RWPE2 (cell line): Measurements from ENCODE around the gene SP9.

ENCODE experiments used
- ATAC-seq: fragments of 200-7000 bp; cut with Tn5 transposase; 3 replicates; pipeline ENCODE4 v1.9.1; 2021; ENCODE audit warnings: low read depth
- DNase-seq: peaks from one replicate; pipeline ENCODE4 v3.0.0-alpha.2; 2020; ENCODE audit warnings: low spot score
- H3K27ac ChIP-seq: fragments of 450-650 bp; 2 replicates; pipeline ENCODE4 v1.5.1; 2017; ENCODE audit warnings: mild to moderate bottlenecking; ENCODE audit not compliant: poor library complexity, severe bottlenecking
- H3K27me3 ChIP-seq: fragments of 250-450 bp; sonication (Bioruptor Pico); 2 replicates; pipeline ENCODE4 v1.5.1; 2021; ENCODE audit warnings: mild to moderate bottlenecking, moderate library complexity; ENCODE audit not compliant: insufficient read depth, poor library complexity, severe bottlenecking
- H3K36me3 ChIP-seq: fragments of 250-450 bp; sonication (Bioruptor Pico); 2 replicates; pipeline ENCODE4 v1.5.1; 2020; ENCODE audit warnings: low read depth, mild to moderate bottlenecking, moderate library complexity
- H3K4me1 ChIP-seq: fragments of 250-450 bp; sonication (Bioruptor Pico); 2 replicates; pipeline ENCODE4 v1.5.1; 2021; ENCODE audit warnings: mild to moderate bottlenecking, moderate library complexity; ENCODE audit not compliant: insufficient read depth, poor library complexity, severe bottlenecking
- H3K4me3 ChIP-seq: fragments of 250-450 bp; sonication (Bioruptor Pico); 2 replicates; pipeline ENCODE4 v1.5.1; 2021; ENCODE audit warnings: mild to moderate bottlenecking, moderate library complexity; ENCODE audit not compliant: severe bottlenecking
- H3K9me3 ChIP-seq: fragments of 250-450 bp; sonication (Bioruptor Pico); 2 replicates; pipeline ENCODE4 v1.5.1; 2021; ENCODE audit warnings: mild to moderate bottlenecking, moderate library complexity; ENCODE audit not compliant: severe bottlenecking
- CTCF ChIP-seq: fragments of 450-650 bp; IDR thresholded peaks from one replicate; pipeline ENCODE4 v1.5.1; 2017; ENCODE audit warnings: mild to moderate bottlenecking, moderate library complexity; ENCODE audit not compliant: poor library complexity, severe bottlenecking

The SP9 gene

GRCh38 chr2:174326161-174327020 lies 8.4 kb upstream of the SP9 start:
- H3K27ac ChIP-seq: no peak overlapping the region
- H3K9me3 ChIP-seq: no peaks in the 10 kb centered on the region
- H3K4me3 ChIP-seq: peak overlapping the region; percentile 27
- no peaks in the 10 kb centered on the region for H3K36me3 ChIP-seq
- ATAC-seq: peak; percentile 48
- no peaks in the 10 kb centered on the region for H3K4me1 ChIP-seq
- no peak for TF ChIP-seq CTCF
- DNase-seq: no peak
- H3K27me3 ChIP-seq: peaks cover 56% of the 10 kb centered on the region

GRCh38 chr2:174327021-174327840 lies 7.5 kb upstream of the SP9 start:
- ATAC-seq: peak; percentile 47; the same call in 2 of the 3 replicates
- DNase-seq: no peak

GRCh38 chr2:174327841-174328113 lies 7.0 kb upstream of the SP9 start:
- no peaks in the 10 kb centered on the region for H3K36me3 ChIP-seq
- peaks cover 70% of the 10 kb centered on the region for H3K27me3 ChIP-seq
- H3K4me1 ChIP-seq: no peaks in the 10 kb centered on the region
- no peak overlapping the region for H3K27ac ChIP-seq
- no peak for TF ChIP-seq CTCF
- H3K4me3 ChIP-seq: no peak overlapping the region
- no peaks in the 10 kb centered on the region for H3K9me3 ChIP-seq
- ATAC-seq (no peak), DNase-seq (no peak)

More at GRCh38 chr2:174327021-174327840, 7.5 kb upstream of the SP9 start:
- Histone ChIP-seq H3K4me1 (no peaks in the 10 kb centered on the region), H3K27ac (no peak overlapping the region), H3K27me3 (peaks cover 65% of the 10 kb centered on the region), H3K4me3 (no peak overlapping the region), H3K9me3 (no peaks in the 10 kb centered on the region), H3K36me3 (no peaks in the 10 kb centered on the region)
- no peak for TF ChIP-seq CTCF

- H3K27me3 ChIP-seq: peaks cover 76% of the 10 kb centered on the region
- ATAC-seq: no peak
These were observed 6.4 kb upstream of the SP9 start for GRCh38 chr2:174328114-174328960.

More at GRCh38 chr2:174328114-174328960, 6.4 kb upstream of the SP9 start:
- Histone ChIP-seq H3K9me3 (no peaks in the 10 kb centered on the region), H3K4me3 (no peak overlapping the region), H3K4me1 (no peaks in the 10 kb centered on the region), H3K27ac (no peak overlapping the region), H3K36me3 (no peaks in the 10 kb centered on the region)
- no peak for DNase-seq
- TF ChIP-seq CTCF: no peak
